Astrocyte (in vitro differentiated cells and primary cell): ENCODE measurements around the gene OPCML.

Experiments used
- CTCF ChIP-seq: IDR thresholded peaks from 2 replicates; pipeline ENCODE4 v1.5.1; 2011; ENCODE audit warnings: low read depth, mild to moderate bottlenecking, inconsistent platforms, low read length, moderate library complexity; ENCODE audit not compliant: insufficient read depth
- EZH2 ChIP-seq: IDR thresholded peaks from 2 replicates; pipeline ENCODE4 v1.6.1; 2012; ENCODE audit warnings: mild to moderate bottlenecking, low read length, inconsistent platforms; ENCODE audit not compliant: insufficient read depth

GRCh38 chr11:133251841-133252240 lies 280.5 kb downstream of the OPCML start:
- TF ChIP-seq CTCF (no peak), EZH2 (no peak)
